Activated CD8-positive, alpha-beta memory T cell treated with anti-CD3 and anti-CD28 coated beads for 1 hour (primary cell): Measurements from ENCODE around the gene SPP1.

Source experiments
- DNase-seq, 2 donors: peaks; one replicate each; pipeline ENCODE4 v3.0.0-alpha.2; 2020; ENCODE audit warnings: low read depth in 1 of 2; ENCODE audit errors: extremely low read depth in 1 of 2

The SPP1 gene

DNA sequence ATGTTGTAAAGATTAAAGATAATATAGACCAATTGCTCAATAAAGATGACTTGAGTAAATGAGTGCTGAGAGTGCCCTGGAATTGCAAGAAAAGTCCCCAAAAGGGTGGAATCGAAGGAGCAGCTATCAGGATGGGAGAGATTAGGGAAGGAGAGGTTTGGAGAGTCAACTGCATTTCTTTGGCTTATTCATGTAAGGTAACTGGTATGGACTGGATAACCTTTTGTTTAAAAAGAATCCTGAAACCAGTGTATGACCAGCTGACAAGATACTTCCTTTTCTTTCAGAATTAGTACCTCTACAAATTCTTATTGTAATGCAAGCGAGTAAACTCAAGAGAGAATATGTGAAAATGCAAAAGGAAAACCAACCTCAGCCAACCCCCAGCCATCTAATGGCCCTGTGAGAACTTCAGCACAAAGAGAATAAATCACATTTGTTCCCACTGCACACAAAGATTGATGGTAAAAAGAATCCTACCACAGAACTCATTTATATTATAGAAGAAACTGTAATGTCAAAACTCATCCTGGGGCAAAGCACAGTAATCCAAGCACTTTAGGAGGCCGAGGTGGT lies 24.5 kb upstream of the SPP1 start:
- DNase-seq, result no peak

DNA sequence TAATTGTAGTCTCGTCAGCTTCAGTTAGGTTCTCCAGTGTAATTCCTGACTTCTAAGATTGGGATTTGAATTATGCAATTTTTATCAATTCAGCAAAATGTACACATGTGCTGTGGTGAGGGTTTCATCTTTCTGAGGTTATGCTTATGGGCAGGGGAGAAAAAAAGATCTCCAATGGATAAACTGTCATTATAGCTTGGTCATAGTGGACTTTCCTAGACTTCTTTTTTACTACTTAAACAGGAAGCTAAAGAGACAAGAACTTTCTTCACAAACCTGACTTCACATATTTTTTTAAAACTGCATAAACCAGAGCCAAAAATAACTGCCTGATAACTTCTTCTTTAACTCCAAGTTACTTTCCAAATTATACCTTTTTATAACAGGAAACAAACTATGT lies 21.7 kb upstream of the SPP1 start:
- DNase-seq, result no peak

DNA sequence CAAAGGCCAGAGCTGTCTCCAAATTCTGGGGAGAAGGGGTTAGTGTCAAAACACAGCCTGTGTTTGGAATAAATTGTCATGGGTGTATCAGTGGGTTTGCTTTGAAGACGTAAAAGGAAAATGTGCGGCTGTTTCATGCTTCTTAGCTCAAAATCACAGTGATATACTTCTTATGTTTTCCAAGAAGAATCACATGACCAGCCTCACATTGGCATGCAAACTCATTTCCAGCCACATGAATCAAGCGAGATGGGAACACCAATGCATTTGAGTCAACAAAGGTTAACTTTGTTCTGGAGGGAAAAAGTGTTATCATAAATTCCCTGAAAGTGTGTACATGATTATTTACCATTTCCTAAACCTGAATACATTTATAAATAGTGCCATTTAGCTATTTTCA lies 19.0 kb upstream of the SPP1 start:
- DNase-seq, result no peak

DNA sequence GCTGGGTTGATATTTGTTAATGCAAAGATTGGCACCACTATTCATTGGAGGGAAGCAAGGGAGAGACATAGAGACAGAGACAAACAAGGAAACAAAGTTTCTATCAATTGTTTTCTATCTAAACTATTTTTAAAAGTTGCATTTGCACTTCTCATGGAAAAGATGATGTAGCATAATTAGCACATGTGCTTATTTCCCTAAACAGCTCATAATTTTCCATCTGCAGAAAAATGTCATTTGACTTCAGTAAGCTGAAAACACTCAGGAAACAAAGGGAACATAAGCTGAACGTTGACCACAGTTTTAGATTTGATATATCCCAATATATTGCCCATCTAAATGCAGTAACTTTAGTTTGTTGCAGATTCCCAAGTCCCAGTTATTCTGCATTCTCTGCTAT lies 18.5 kb upstream of the SPP1 start:
- no peak for DNase-seq

DNA sequence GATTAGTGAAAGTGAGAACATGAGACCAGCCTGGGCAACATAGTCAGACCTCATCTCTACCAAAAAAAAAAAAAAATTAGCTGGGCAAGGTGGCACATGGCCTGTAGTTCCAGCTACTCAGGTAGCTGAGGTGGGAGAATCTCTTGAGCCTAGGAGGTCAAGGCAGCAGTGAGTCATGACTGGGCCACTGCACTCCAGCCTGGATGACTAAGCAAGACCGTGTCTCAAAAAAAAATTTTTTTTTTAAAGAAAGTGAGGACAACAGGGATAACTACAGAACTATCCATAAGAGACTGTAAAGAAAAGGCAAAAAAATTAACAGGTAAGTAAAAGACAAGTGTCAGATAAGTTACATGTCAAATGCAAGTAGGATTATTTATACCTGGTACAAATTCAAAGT lies 13.5 kb upstream of the SPP1 start:
- no peak for DNase-seq

DNA sequence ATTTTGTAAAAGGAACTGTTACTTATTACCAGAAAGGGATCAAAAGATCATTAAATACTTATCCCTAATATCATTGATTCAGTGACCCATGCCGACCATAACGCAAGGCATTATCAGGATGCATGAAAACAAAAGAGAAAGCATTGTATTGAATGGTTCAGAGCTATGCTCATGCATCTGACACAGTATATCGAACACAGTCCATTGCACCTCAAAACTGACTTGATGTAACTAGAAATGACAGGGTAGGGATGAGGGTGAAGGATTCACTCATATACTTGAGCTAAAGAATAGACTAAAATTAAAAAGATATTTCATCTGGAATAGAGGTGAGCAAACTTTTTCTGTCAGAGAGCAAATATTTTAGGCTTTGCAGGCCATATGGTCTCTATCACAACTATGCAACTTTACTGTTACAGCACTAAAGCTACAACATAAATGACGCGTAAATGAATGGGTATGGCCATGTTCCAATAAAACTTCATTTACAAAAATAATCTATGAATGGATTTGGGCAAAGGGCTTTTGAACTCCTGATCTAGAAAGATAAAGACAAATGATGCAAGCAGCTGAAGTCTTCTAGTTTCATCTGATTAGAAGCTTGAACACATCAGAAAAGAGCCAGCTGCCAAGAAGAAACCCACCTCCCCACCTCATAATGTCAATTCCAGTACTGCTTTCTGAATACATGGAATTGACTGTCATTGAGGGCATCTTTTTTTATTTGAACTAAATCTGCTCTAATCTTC lies 12.9 kb upstream of the SPP1 start:
- DNase-seq, result no peak

DNA sequence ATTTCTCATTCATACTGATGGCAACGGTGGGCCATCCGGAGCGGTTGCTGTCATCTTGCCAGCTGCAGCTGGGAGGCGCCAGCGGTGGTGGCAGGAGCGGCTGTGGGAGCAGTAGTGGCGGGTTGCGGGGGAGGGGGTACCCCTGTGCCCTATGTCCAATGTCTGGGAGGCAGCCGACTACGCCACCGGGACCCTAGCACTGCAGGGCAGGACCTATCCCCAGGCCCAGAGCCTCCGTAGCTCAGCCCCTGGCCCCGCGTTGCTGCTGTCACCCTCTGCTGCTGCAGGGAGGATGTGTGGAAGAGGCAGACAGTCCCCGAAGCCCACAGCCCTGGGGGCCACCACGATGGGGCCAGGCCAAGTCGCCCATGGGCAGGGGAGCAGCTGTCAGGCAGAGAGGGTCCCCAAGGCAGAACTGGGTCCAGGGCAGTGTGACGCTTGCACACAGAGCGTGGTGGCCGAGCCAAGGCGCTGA lies 10.0 kb upstream of the SPP1 start:
- no peak for DNase-seq

DNA sequence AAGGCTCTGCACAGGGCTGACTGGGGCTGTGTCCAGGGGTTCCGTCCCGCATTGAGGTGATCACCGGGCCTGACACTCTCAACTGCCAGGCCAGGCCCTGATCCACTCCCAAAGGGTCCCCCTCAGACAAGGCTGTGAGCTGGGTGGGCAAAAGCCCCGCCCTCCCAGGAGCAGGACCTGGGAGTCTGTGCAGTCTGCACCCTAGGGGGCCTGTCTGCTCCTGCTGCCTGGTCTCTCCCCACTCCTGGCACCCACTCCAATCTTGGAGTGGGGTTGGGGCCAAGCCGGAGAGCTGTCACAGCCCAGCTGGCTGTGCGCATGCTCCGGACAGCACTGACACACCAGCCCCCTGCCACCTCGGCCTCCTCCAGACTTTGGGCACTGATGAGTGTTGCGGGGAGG lies 9.4 kb upstream of the SPP1 start:
- DNase-seq, result no peak

DNA sequence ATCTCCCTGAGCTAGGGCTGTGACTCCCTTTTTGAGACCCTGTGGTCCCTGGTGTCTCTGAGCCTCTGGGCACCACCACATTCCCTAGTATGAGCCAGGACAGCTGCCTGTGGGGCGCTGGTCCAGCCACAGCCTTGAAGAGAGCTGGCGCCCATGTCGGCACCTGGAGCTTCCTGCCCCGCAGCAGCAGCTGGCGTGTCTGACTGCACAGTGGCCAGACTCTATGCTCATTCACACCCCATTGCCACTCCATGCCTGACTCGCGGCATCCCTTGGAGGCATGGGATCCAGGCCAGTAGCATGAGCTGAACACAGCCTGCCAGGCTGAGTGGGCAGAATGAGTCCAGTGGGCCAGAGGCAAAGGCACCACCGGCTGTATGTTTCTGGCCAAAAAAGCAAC lies 8.3 kb upstream of the SPP1 start:
- no peak for DNase-seq

DNA sequence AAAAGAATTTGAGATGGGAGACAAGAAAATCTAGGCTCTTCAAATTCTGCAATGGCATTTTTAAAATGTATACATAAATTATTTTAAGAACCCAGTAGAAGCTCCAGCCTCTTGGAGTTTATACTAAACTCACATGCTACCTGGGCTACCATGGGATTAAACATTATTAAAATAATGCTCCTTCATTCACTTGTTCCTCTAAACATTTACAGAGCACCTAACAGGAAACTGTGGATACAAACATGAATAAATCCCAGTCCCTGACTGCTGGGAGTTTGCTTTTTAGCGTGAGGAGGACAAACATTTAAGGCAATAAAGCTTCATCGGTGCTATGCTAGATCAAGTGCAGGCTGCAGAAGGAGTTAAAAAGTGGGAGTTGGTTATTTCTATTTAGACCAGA lies 5.4 kb upstream of the SPP1 start:
- DNase-seq, result no peak

DNA sequence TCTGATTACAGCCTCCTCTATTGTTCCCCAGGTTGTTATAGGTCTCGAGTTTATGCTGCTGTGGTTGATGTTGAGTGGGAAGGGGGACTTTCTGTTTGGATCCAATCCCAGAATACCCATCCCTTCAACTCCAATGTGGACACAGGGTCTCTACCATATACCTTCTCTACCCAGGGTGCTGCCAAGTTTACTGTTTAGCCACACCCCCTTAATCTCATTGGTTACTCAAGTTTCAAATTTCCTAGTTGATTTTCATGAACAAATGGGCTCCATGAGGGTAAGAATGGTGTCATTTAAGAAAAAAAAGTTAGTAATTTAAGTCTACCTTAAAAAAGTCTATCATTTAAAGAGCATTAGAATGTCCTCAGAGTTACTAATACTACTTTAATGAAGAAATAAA lies 3.6 kb upstream of the SPP1 start:
- no peak for DNase-seq

DNA sequence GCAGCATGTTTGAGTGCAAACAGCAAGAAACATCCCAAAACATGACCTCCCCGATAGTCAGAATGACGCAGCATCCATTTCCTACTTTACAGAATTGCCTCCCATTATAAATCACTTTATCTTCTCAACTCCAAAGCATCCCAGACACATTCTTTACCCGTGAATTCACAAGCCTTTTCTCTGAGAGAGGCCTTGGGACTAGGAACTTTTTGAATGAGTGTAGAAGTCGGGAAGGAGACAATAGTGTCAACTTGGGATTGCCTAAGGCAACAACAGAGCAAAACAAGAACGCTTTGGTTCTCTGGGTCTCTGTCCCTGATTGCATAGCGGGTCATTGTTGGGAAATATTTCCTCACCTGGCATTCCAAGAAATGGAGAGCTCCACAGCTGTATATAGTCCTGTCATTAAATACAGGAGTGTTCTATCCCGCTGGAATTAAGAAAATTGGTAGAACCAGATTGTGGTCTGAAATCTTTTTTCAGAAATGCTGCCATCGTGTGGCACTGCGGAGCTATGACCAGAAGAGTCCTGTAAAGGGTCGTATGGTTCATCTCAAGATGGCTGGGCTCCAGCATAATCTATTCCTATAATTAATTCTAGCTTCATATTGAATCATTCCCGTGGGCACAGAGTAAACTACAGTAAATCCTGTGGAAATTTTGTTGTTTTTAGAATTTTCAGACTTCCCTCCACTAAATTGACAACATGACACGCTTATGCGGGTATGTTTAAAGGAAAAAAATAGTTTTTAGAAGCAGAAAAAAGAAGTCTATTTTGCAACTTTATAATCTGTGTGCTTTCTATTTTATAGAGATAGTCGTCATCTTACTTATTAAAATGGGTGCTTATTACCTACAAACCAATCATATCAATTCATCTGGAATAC lies 2.0 kb upstream of the SPP1 start:
- DNase-seq, result peak in 1 of 2 donors; percentile 7

DNA sequence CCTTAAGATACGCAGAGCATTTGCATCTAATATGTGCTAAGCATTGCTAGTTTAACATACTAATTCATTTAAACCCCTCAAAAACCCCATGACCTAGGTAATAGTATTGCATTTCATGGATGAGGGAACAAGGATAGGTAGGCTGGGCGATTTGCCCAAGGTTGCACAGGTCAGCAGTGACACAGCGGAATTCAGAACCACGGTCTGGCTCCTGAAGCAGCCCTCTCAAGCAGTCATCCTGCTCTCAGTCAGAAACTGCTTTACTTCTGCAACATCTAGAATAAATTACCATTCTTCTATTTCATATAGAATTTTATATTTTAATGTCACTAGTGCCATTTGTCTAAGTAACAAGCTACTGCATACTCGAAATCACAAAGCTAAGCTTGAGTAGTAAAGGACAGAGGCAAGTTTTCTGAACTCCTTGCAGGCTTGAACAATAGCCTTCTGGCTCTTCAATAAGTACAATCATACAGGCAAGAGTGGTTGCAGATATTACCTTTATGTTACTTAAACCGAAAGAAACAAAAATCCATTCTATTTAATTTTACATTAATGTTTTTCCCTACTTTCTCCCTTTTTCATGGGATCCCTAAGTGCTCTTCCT lies 555 bp upstream of the SPP1 start:
- DNase-seq, result no peak

DNA sequence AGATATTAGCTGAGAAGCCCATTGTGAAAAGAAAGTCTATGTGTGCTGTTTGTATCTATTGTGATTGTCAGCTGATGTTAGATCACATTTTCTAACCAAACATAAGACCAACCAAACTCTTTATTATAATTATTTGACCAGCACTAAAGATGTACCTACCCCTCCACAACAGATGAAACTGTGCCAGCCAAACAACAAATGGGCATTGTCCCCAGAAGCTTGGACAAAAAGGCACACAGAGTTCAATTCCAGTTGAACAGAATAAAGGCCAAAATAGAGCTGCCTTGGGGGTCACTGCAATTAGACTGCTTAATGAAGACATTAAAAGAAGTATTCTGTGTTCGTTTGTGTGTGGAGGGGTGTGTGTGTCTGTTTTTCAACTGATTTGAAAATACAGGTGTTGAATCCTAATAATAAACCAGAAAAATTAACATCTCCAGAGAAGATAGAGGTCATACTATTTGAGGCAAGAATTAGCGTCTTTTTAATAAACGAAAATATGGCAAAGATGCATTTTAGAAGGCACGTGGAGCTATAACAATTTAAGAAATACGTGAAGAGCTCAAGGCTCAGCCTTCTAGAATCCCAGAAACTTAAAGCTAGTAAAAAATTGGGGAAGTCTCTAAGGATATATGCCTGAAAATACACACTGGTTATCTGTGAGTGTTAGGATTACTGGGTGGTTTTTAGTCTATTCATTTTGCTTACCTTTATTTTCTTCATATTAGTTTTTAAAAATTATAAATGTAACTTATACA lies 2.2 kb downstream of the SPP1 start:
- DNase-seq, result no peak

DNA sequence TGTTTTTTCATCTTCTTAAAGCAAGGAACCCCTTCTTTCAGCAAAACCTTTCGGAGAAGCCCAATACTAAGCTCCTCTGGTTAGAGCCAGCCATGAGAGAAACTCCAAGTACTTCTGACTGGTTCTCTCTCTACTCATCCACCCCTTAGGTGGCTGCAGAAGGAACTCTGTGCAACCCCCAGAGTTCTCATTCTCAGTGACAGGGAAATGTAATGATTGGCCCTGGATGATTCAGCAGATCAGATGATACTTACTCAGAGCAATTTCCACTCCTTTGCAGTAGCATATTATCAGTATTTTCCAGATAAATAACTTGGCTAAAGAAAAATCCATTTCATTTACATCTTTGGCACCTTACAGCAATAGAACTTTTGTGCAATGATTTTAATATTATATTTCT lies 3.2 kb downstream of the SPP1 start:
- DNase-seq, result no peak

DNA sequence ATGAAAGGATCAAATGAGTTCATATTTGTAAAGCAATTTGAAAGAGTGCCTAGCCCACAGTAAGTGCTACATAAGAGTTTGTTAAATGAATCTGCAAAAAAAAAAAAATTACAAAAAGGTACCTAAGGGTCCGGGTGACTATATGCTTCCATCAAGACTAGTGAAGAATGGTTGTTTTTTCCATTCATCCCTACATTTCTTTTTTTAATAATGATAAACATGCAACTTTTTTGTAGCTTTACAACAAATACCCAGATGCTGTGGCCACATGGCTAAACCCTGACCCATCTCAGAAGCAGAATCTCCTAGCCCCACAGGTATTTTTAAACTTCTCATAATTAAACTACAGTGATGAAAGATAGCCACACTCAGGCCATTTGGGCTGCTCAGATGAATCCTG lies 4.3 kb downstream of the SPP1 start:
- no peak for DNase-seq

DNA sequence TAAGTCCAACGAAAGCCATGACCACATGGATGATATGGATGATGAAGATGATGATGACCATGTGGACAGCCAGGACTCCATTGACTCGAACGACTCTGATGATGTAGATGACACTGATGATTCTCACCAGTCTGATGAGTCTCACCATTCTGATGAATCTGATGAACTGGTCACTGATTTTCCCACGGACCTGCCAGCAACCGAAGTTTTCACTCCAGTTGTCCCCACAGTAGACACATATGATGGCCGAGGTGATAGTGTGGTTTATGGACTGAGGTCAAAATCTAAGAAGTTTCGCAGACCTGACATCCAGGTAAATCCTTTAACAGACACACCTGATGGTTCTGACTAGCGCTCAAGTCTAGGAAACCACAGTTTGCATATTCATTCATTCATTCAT lies 6.0 kb downstream of the SPP1 start:
- no peak for DNase-seq

DNA sequence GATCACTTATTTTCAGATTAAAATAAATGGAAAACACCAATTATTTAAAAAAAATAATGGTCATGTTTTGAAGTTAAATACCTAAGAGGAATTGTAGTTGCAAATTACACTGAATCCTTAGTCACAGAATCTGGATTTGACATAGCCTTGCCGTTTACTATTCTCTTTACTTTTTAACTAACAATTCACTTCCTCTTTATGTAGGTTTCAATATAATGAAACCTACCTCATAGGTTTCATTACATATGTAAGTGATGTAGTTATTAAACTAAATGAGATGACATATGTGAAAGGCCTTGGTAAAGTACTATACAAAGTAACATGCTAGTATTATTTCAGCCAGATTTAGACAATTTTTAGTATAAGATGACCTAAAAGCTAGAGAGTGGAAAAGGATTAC lies 6.5 kb downstream of the SPP1 start:
- no peak for DNase-seq

DNA sequence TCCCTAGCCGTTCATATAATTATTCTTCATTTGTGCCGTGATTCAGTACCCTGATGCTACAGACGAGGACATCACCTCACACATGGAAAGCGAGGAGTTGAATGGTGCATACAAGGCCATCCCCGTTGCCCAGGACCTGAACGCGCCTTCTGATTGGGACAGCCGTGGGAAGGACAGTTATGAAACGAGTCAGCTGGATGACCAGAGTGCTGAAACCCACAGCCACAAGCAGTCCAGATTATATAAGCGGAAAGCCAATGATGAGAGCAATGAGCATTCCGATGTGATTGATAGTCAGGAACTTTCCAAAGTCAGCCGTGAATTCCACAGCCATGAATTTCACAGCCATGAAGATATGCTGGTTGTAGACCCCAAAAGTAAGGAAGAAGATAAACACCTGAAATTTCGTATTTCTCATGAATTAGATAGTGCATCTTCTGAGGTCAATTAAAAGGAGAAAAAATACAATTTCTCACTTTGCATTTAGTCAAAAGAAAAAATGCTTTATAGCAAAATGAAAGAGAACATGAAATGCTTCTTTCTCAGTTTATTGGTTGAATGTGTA lies 7.0 kb downstream of the SPP1 start:
- no peak for DNase-seq

DNA sequence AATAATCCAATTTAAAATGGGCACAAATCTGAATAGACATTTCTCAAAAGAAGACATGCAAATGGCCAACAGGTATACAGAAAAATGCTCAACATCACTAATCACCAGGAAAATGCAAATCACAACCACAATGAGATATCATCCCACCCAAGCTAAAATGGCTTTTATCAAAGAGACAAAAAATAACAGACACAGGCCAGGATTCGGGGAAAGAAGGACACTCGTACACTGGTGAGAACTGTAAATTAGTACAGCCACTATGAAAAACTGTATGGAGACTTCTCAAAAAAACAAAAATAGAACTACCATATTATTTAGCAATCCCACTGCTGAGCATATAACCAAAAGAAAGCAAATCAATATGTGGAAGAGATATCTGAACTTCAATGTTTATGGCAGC lies 8.5 kb downstream of the SPP1 start:
- no peak for DNase-seq
